OCI-LY3 (cell line): ENCODE results near the gene CD59.
"Not testable (repeated sequence)": the region's sequence is repeated elsewhere in the genome, so short reads cannot be mapped to it uniquely, and the experiment has no call there.

Source experiments
- H2AFZ ChIP-seq: fragments of 200-600, 300-600 bp; shearing (Covaris generic); 2 replicates; pipeline ENCODE4 v1.6.0; 2014; ENCODE audit warnings: antibody characterized with exemption, low read depth, low read length
- H3K27ac ChIP-seq: fragments of 200-600, 300-600 bp; sonication (generic); 2 replicates; pipeline ENCODE4 v1.5.1; 2014; ENCODE audit warnings: mild to moderate bottlenecking, low read length, moderate library complexity, mixed read lengths
- H3K27me3 ChIP-seq: fragments of 200-600, 300-600 bp; sonication (generic); 2 replicates; pipeline ENCODE4 v1.6.1; 2014; ENCODE audit warnings: low read depth, low read length, mixed read lengths
- H3K36me3 ChIP-seq: fragments of 200-600, 300-600 bp; sonication (generic); replicated peaks from 2 replicates; pipeline ENCODE3; 2014; ENCODE audit warnings: low read depth, low read length, mixed read lengths
- H3K4me1 ChIP-seq: fragments of 300-600, 200-600 bp; sonication (generic); 2 replicates; pipeline ENCODE4 v1.6.1; 2014; ENCODE audit warnings: low read length, mixed read lengths
- H3K4me2 ChIP-seq: fragments of 200-600, 300-600 bp; sonication (generic); 2 replicates; pipeline ENCODE4 v1.6.1; 2014; ENCODE audit warnings: low read length, mixed read lengths
- H3K4me3 ChIP-seq: fragments of 300-600, 200-600 bp; sonication (generic); 2 replicates; pipeline ENCODE4 v1.5.1; 2014; ENCODE audit warnings: antibody characterized with exemption, mild to moderate bottlenecking, low read length, moderate library complexity
- H3K79me2 ChIP-seq: fragments of 300-600, 200-600 bp; shearing (Covaris generic); 2 replicates; pipeline ENCODE4 v1.6.1; 2014; ENCODE audit warnings: mild to moderate bottlenecking, low read length, mixed read lengths
- H3K9ac ChIP-seq: fragments of 300-600, 200-600 bp; shearing (Covaris generic); 2 replicates; pipeline ENCODE4 v1.6.0; 2014; ENCODE audit warnings: mild to moderate bottlenecking, low read length, moderate library complexity
- H3K9me3 ChIP-seq: fragments of 200-600, 300-600 bp; shearing (Covaris generic); 2 replicates; pipeline ENCODE4 v1.6.1; 2014; ENCODE audit warnings: low read length, mixed read lengths; ENCODE audit not compliant: insufficient read depth
- H4K20me1 ChIP-seq: fragments of 200-600, 300-600 bp; sonication (generic); 2 replicates; pipeline ENCODE4 v1.6.1; 2016; ENCODE audit warnings: low read length, mixed read lengths; ENCODE audit not compliant: insufficient read depth
- EZH2phosphoT487 ChIP-seq: fragments of 200-600 bp; shearing (Covaris generic); IDR thresholded peaks from 2 replicates; pipeline ENCODE4 v1.6.1; 2018; ENCODE audit warnings: antibody characterized with exemption, mixed run types, low read depth
- TF ChIP-seq, protein P1 (sequence below): fragments of 200-600, 300-600 bp; sonication (generic); IDR thresholded peaks from 2 replicates; pipeline ENCODE4 v1.5.1; 2014; ENCODE audit warnings: antibody characterized with exemption, low read length, low read depth

Gene CD59

DNA sequence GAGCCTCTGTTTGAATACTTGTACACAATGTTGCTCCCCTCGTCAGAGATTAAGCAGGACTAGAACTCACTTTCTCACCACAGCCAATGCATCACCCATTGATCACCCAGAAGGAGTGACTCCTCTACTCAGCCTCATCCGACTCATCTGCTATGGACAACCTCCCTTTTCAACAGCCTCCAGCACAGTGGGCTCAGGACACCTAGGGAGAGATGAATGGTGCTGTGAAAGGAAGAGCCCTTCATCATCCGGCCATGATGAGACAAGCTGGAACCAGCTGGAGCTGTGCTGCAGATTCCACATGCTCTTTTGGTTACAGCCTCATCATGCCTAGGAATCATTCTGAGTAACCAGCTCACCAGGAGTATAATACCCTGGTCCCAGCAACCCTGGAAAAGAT is 51.1 kb downstream of the CD59 start:
- H3K36me3 ChIP-seq: no peaks in the 10 kb centered on the region
- H3K4me1 ChIP-seq: no peaks in the 10 kb centered on the region
- TF ChIP-seq EZH2phosphoT487: no peak
- TF ChIP-seq, protein P1, sequence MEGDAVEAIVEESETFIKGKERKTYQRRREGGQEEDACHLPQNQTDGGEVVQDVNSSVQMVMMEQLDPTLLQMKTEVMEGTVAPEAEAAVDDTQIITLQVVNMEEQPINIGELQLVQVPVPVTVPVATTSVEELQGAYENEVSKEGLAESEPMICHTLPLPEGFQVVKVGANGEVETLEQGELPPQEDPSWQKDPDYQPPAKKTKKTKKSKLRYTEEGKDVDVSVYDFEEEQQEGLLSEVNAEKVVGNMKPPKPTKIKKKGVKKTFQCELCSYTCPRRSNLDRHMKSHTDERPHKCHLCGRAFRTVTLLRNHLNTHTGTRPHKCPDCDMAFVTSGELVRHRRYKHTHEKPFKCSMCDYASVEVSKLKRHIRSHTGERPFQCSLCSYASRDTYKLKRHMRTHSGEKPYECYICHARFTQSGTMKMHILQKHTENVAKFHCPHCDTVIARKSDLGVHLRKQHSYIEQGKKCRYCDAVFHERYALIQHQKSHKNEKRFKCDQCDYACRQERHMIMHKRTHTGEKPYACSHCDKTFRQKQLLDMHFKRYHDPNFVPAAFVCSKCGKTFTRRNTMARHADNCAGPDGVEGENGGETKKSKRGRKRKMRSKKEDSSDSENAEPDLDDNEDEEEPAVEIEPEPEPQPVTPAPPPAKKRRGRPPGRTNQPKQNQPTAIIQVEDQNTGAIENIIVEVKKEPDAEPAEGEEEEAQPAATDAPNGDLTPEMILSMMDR: no peak
- no peak overlapping the region for H3K4me3 ChIP-seq
- no peak overlapping the region for H3K4me2 ChIP-seq
- H2AFZ ChIP-seq: no peak overlapping the region
- H4K20me1 ChIP-seq: no peaks in the 10 kb centered on the region
- peaks cover 38% of the 10 kb centered on the region for H3K27me3 ChIP-seq
- no peaks in the 10 kb centered on the region for H3K9me3 ChIP-seq
- no peak overlapping the region for H3K9ac ChIP-seq
- H3K79me2 ChIP-seq: no peaks in the 10 kb centered on the region
- H3K27ac ChIP-seq: no peak overlapping the region

DNA sequence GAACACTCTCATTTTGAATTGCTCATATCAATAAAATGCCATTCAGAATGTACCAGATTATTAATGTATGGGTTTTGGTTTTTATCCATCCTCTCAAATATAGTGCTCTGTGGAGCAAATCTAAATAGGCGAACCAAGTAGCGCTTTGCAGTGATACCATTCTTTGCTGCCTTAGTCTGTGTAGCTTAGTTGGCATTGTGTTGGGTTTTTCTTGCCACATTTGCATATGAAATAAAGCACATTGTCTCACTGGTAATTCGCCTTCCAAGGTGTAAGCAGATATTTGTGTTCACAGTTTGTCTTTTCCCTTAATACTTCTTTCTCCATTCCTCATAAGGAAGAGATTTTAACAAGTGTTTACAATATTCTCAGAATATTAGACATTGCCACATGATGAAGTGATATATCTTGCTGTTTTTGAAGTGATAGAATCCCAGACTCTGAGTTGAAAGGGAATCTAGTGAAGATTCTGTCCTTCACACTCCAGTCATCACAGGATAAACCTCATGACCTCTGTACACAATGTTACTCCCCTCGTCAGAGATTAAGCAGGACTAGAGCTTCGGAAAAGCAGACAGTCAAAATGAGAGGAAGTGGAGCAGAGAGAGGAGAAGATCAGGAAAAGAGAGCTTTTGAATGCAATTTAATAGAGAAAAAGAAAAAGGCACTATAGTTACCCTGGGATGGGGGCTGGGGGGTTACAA is 52.1 kb downstream of the CD59 start:
- TF ChIP-seq, protein P1: no peak
- TF ChIP-seq EZH2phosphoT487: no peak
- H4K20me1 ChIP-seq: no peaks in the 10 kb centered on the region
- no peak overlapping the region for H3K27ac ChIP-seq
- no peak overlapping the region for H2AFZ ChIP-seq
- H3K9ac ChIP-seq: no peak overlapping the region
- H3K9me3 ChIP-seq: no peaks in the 10 kb centered on the region
- no peak overlapping the region for H3K4me3 ChIP-seq
- H3K4me1 ChIP-seq: peaks cover under 1% of the 10 kb centered on the region; the same call in 1 of the 2 replicates
- H3K36me3 ChIP-seq: no peaks in the 10 kb centered on the region
- no peak overlapping the region for H3K4me2 ChIP-seq
- peaks cover 43% of the 10 kb centered on the region for H3K27me3 ChIP-seq
- no peaks in the 10 kb centered on the region for H3K79me2 ChIP-seq

DNA sequence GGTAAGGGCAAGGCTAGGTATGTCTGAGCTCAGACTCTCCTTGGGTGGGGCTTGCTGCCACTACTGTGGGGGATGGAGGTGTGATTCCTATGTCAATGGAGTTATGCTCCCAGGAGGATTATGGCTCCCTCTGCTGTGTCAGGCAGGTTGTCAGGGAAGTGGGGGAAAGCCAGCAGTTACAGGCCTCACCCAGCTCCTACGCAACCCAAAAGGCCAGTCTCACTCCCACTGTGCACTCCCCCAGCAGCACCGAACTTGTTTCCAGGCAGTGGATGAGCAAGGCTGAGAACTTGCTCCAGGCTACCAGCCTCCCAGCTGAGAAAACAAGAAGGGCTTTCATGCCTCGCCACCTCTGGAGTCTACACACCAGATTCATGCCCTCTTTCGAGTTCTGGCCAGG is 53.8 kb downstream of the CD59 start:
- H3K79me2 ChIP-seq: no peaks in the 10 kb centered on the region
- H3K9me3 ChIP-seq: no peaks in the 10 kb centered on the region
- no peak overlapping the region for H3K9ac ChIP-seq
- H3K4me3 ChIP-seq: no peak overlapping the region
- no peaks in the 10 kb centered on the region for H4K20me1 ChIP-seq
- no peak overlapping the region for H3K4me2 ChIP-seq
- no peaks in the 10 kb centered on the region for H3K36me3 ChIP-seq
- H2AFZ ChIP-seq: no peak overlapping the region
- no peak overlapping the region for H3K27ac ChIP-seq
- H3K27me3 ChIP-seq: peaks cover 47% of the 10 kb centered on the region
- peaks cover 8% of the 10 kb centered on the region for H3K4me1 ChIP-seq
- TF ChIP-seq EZH2phosphoT487: no peak
- TF ChIP-seq, protein P1: no peak

DNA sequence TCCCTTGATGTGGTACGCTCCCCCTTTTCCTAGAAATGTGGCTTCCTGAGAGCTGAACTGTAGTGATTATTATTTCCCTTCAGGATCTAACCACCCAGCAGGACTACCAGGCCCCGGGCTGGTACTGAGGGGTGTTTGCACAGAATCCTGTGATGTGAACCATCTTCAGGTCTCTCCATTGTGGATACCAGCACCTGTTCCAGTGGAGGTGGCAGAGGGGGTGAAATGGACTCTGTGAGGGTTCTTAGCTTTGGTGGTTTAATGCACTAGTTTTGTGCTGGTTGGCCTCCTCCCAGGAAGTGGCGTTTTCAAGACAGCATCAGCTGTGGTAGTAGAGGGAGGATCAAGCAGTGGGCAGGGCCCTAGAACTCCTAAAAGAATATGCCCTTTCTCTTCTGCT is 54.2 kb downstream of the CD59 start:
- H3K27ac ChIP-seq: no peak overlapping the region
- H3K9me3 ChIP-seq: no peaks in the 10 kb centered on the region
- peaks cover 8% of the 10 kb centered on the region for H3K4me1 ChIP-seq
- no peaks in the 10 kb centered on the region for H4K20me1 ChIP-seq
- H3K4me3 ChIP-seq: no peak overlapping the region
- H3K79me2 ChIP-seq: no peaks in the 10 kb centered on the region
- H2AFZ ChIP-seq: no peak overlapping the region
- TF ChIP-seq, protein P1: no peak
- no peak for TF ChIP-seq EZH2phosphoT487
- no peaks in the 10 kb centered on the region for H3K36me3 ChIP-seq
- H3K9ac ChIP-seq: no peak overlapping the region
- peaks cover 47% of the 10 kb centered on the region for H3K27me3 ChIP-seq
- H3K4me2 ChIP-seq: no peak overlapping the region

DNA sequence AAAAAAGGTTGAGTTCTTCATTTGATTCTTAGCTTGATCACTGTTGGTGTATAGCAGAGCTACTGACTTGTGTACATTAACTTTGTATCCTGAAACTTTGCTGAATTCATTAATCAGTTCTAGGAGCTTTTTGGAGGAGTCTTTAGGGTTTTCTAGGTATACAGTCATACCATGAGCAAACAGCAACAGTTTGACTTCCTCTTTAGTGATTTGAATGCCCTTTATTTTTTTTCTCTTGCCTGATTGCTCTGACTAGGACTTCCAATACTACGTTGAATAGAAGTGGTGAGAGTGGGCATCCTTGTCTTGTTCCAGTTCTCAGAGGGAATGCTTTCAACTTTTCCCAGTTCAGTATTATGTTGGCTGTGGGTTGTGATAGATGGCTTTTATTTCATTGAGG is 57.6 kb downstream of the CD59 start:
- not testable (repeated sequence) for H3K9me3 ChIP-seq, H4K20me1 ChIP-seq, H3K27ac ChIP-seq, H2AFZ ChIP-seq, H3K79me2 ChIP-seq, H3K4me1 ChIP-seq, H3K9ac ChIP-seq, H3K4me3 ChIP-seq, H3K36me3 ChIP-seq
- Histone ChIP-seq H3K27me3 (peaks cover 26% of the 10 kb centered on the region), H3K4me2 (peak overlapping the region; percentile 39; the same call in 1 of the 2 replicates)
